HEK293 (cell line): ENCODE results near the gene INHBB.

ENCODE experiments used
- CTCF ChIA-PET: fragments of 350-600 bp; formaldehyde crosslinking; extraction: SDS; loops from one replicate; lab custom pipeline; 2021; ENCODE audit warnings: antibody characterized with exemption; lab: Yijun Ruan, JAX
- POLR2A ChIA-PET: fragments of 300-600 bp; formaldehyde crosslinking; extraction: SDS; loops from one replicate; lab custom pipeline; 2020; ENCODE audit warnings: antibody characterized with exemption, inconsistent platforms; lab: Yijun Ruan, JAX
- H3K27ac ChIP-seq: fragments of 200-500 bp; sonication (Bioruptor generic); 2 replicates; pipeline ENCODE4 v1.5.1; 2014; ENCODE audit warnings: low read depth, low read length, control low read depth, inconsistent platforms; ENCODE audit errors: extremely low read depth
- H3K36me3 ChIP-seq, 2 experiments: fragments of 200-500 bp in 1 of 2; sonication (Bioruptor generic) in 1 of 2; 1 replicate in 1 of 2; 2 replicates in 1 of 2; pipeline ENCODE4 v1.5.1; 2014 to 2017; ENCODE audit warnings: inconsistent platforms in 2 of 2, low read length in 2 of 2; ENCODE audit not compliant: control insufficient read depth in 2 of 2, insufficient read depth in 1 of 2
- H3K4me1 ChIP-seq: fragments of 200-500 bp; sonication (Bioruptor generic); 2 replicates; pipeline ENCODE4 v1.5.1; 2014; ENCODE audit warnings: mild to moderate bottlenecking, low read length, inconsistent platforms; ENCODE audit not compliant: control insufficient read depth, insufficient read depth
- H3K4me3 ChIP-seq: 2 replicates; pipeline ENCODE4 v1.5.1; 2011; ENCODE audit warnings: low read depth, mild to moderate bottlenecking, control low read depth, low read length, moderate library complexity
- H3K9me3 ChIP-seq: fragments of 200-500 bp; sonication (Bioruptor generic); 2 replicates; pipeline ENCODE4 v1.5.1; 2014; ENCODE audit warnings: low read depth, low read length, inconsistent platforms; ENCODE audit not compliant: control insufficient read depth, insufficient read depth
- AEBP2 ChIP-seq: fragments of 450-650 bp; formaldehyde crosslinking; IDR thresholded peaks from 2 replicates; pipeline ENCODE4 v1.5.1; 2016; ENCODE audit warnings: missing biosample characterization, missing genetic modification characterization, borderline replicate concordance
- BCL11B ChIP-seq: fragments of 450-650 bp; formaldehyde crosslinking; IDR thresholded peaks from 2 replicates; pipeline ENCODE4 v1.5.1; 2016; ENCODE audit warnings: low read depth, missing biosample characterization, missing genetic modification characterization
- FEZF1 ChIP-seq: fragments of 450-650 bp; formaldehyde crosslinking; IDR thresholded peaks from 2 replicates; pipeline ENCODE4 v1.5.1; 2016; ENCODE audit warnings: missing biosample characterization, missing genetic modification characterization
- GLIS2 ChIP-seq: fragments of 450-650 bp; formaldehyde crosslinking; IDR thresholded peaks from 2 replicates; pipeline ENCODE4 v1.5.1; 2016; ENCODE audit warnings: missing biosample characterization, missing genetic modification characterization
- HIC1 ChIP-seq: fragments of 450-650 bp; formaldehyde crosslinking; IDR thresholded peaks from 2 replicates; pipeline ENCODE4 v1.5.1; 2016; ENCODE audit warnings: missing biosample characterization, missing genetic modification characterization
- HOXA7 ChIP-seq: sonication (generic); formaldehyde crosslinking; IDR thresholded peaks from 2 replicates; pipeline ENCODE4 v1.8.1; 2022; ENCODE audit warnings: missing genetic modification reagents, borderline replicate concordance
- HOXC10 ChIP-seq: sonication (generic); formaldehyde crosslinking; IDR thresholded peaks from 2 replicates; pipeline ENCODE4 v1.8.1; 2023; ENCODE audit warnings: mild to moderate bottlenecking, missing genetic modification reagents
- MEIS1 ChIP-seq: sonication (generic); formaldehyde crosslinking; IDR thresholded peaks from 2 replicates; pipeline ENCODE4 v1.8.1; 2022; ENCODE audit warnings: missing genetic modification reagents, mild to moderate bottlenecking, borderline replicate concordance
- SALL2 ChIP-seq: fragments of 450-650 bp; formaldehyde crosslinking; IDR thresholded peaks from 2 replicates; pipeline ENCODE4 v1.5.0; 2017; ENCODE audit warnings: missing biosample characterization, mild to moderate bottlenecking, missing genetic modification characterization, borderline replicate concordance
- ZBTB11 ChIP-seq: fragments of 450-650 bp; formaldehyde crosslinking; conservative IDR thresholded peaks from 2 replicates; pipeline ENCODE4 v1.5.1; 2016; ENCODE audit warnings: low read depth, missing biosample characterization, missing genetic modification characterization
- ZBTB49 ChIP-seq: fragments of 450-650 bp; formaldehyde crosslinking; IDR thresholded peaks from 2 replicates; pipeline ENCODE4 v1.5.1; 2016; ENCODE audit warnings: missing biosample characterization, missing genetic modification characterization, low read depth
- ZNF18 ChIP-seq: fragments of 450-650 bp; formaldehyde crosslinking; IDR thresholded peaks from 2 replicates; pipeline ENCODE4 v1.5.1; 2016; ENCODE audit warnings: missing biosample characterization, missing genetic modification characterization
- ZNF239 ChIP-seq: fragments of 450-650 bp; formaldehyde crosslinking; IDR thresholded peaks from 2 replicates; pipeline ENCODE4 v1.5.1; 2016; ENCODE audit warnings: missing biosample characterization, missing genetic modification characterization
- ZNF37A ChIP-seq: fragments of 450-650 bp; IDR thresholded peaks from 2 replicates; pipeline ENCODE4 v1.5.1; 2018; ENCODE audit warnings: missing biosample characterization, missing genetic modification characterization
- ZNF560 ChIP-seq: fragments of 450-650 bp; formaldehyde crosslinking; IDR thresholded peaks from 2 replicates; pipeline ENCODE4 v1.5.1; 2017; ENCODE audit warnings: missing biosample characterization, missing genetic modification characterization, borderline replicate concordance
- ZNF561 ChIP-seq: fragments of 450-650 bp; IDR thresholded peaks from 2 replicates; pipeline ENCODE4 v1.5.1; 2018; ENCODE audit warnings: missing biosample characterization, missing genetic modification characterization, borderline replicate concordance
- ZNF610 ChIP-seq: fragments of 450-650 bp; formaldehyde crosslinking; IDR thresholded peaks from 2 replicates; pipeline ENCODE4 v1.5.1; 2016; ENCODE audit warnings: missing biosample characterization, missing genetic modification characterization, borderline replicate concordance
- ZNF664 ChIP-seq: fragments of 450-650 bp; formaldehyde crosslinking; IDR thresholded peaks from 2 replicates; pipeline ENCODE4 v1.5.1; 2016; ENCODE audit warnings: missing biosample characterization, missing genetic modification characterization
- ZNF785 ChIP-seq: fragments of 450-650 bp; formaldehyde crosslinking; IDR thresholded peaks from 2 replicates; pipeline ENCODE4 v1.5.1; 2016; ENCODE audit warnings: missing biosample characterization, missing genetic modification characterization
- ZNF791 ChIP-seq: fragments of 450-650 bp; formaldehyde crosslinking; IDR thresholded peaks from 2 replicates; pipeline ENCODE4 v1.5.1; 2016; ENCODE audit warnings: missing biosample characterization, missing genetic modification characterization
- ZSCAN5A ChIP-seq: fragments of 450-650 bp; formaldehyde crosslinking; IDR thresholded peaks from 2 replicates; pipeline ENCODE4 v1.5.1; 2016; ENCODE audit warnings: missing biosample characterization, missing genetic modification characterization

INHBB gene

GRCh38 chr2:120299004-120299403 is 46.9 kb upstream of the INHBB start:
- Histone ChIP-seq H3K4me3 (no peak overlapping the region), H3K9me3 (no peaks in the 10 kb centered on the region), H3K36me3 (peaks cover 0 to 1% of the 10 kb centered on the region in 2 experiments), H3K27ac (no peak overlapping the region), H3K4me1 (no peaks in the 10 kb centered on the region)
- POLR2A ChIA-PET: no interaction called here
- CTCF ChIA-PET: interaction anchor here (0.6 to 11.2 kb wide), 2 partner anchors 14 to 768 kb away, joined by 5 to 74 read pairs; no protein-coding TSS in a partner anchor
- TF ChIP-seq AEBP2 (tag by site-specific recombination): no peak
- TF ChIP-seq HOXA7 (CRISPR knock-in tag): no peak
- no peak for TF ChIP-seq ZNF785 (tag by site-specific recombination)
- TF ChIP-seq ZSCAN5A (tag by site-specific recombination): no peak
- no peak for TF ChIP-seq ZNF664 (tag by site-specific recombination)
- no peak for TF ChIP-seq MEIS1 (CRISPR knock-in tag)
- no peak for TF ChIP-seq ZNF18
- TF ChIP-seq ZBTB11 (tag by site-specific recombination): no peak
- no peak for TF ChIP-seq ZNF239 (tag by site-specific recombination)
- no peak for TF ChIP-seq ZNF37A (tag by site-specific recombination)
- no peak for TF ChIP-seq HIC1 (tag by site-specific recombination)
- no peak for TF ChIP-seq HOXC10 (CRISPR knock-in tag)
- no peak for TF ChIP-seq ZNF791
- no peak for TF ChIP-seq SALL2 (tag by site-specific recombination)
- no peak for TF ChIP-seq ZNF610

- Histone ChIP-seq H3K36me3 (no peaks in the 10 kb centered on the region; a peak in 1 of 3 replicates), H3K4me3 (no peak overlapping the region), H3K27ac (no peak overlapping the region), H3K9me3 (no peaks in the 10 kb centered on the region), H3K4me1 (no peaks in the 10 kb centered on the region)
- POLR2A ChIA-PET: no interaction called here
- CTCF ChIA-PET: interaction anchor here (11.2 kb wide), 1 partner anchor 13 kb away, joined by 74 read pairs; no protein-coding TSS in a partner anchor
- TF ChIP-seq GLIS2 (tag by site-specific recombination) (no peak), ZBTB49 (no peak), ZNF561 (tag by site-specific recombination) (no peak), ZNF560 (no peak), BCL11B (tag by site-specific recombination) (no peak), FEZF1 (tag by site-specific recombination) (no peak), ZSCAN5A (tag by site-specific recombination) (no peak)
Observed at GRCh38 chr2:120299561-120299960, 46.4 kb upstream of the INHBB start.
